IMR-90 (cell line): ENCODE results near the gene ASB1. TPM values are rescaled to one million over a fixed set of nuclear protein-coding genes. Genes with fewer than 3 reads are reported as not detected.

Experiments used
- ATAC-seq: fragments of 200-7000 bp; cut with Tn5 transposase; 2 replicates; pipeline ENCODE4 v1.9.1; 2020; ENCODE audit warnings: low read depth, mild to moderate bottlenecking, moderate library complexity
- BruUV-seq: library from RNA; stranded (reverse); fragments of 400-500 nt; replicated peaks from 2 replicates; lab custom pipeline; 2021; lab: Mats Ljungman, UMichigan
- CTCF ChIA-PET: fragments of 300-600 bp; formaldehyde crosslinking; extraction: SDS; loops from one replicate; lab custom pipeline; 2021; ENCODE audit warnings: antibody characterized with exemption; lab: Yijun Ruan, JAX
- POLR2A ChIA-PET: fragments of 300-600 bp; sonication (Branson Sonifier 250); formaldehyde crosslinking; loops from one replicate; lab custom pipeline; 2022; ENCODE audit warnings: antibody characterized with exemption; ENCODE audit not compliant: unreplicated experiment; lab: Charles Lee
- DNase-seq: peaks from one replicate; pipeline ENCODE4 v3.0.0; 2013
- H2AFZ ChIP-seq: replicated peaks from 2 replicates; pipeline ENCODE3; 2013; ENCODE audit warnings: low read length, mild to moderate bottlenecking; ENCODE audit not compliant: poor library complexity
- H2AK5ac ChIP-seq: 2 replicates; pipeline ENCODE4 v1.6.1; 2013; ENCODE audit warnings: low read depth, low read length, inconsistent platforms
- H2AK9ac ChIP-seq: replicated peaks from 2 replicates; pipeline ENCODE3; 2013; ENCODE audit warnings: mild to moderate bottlenecking, low read depth, low read length, moderate library complexity; ENCODE audit not compliant: poor library complexity
- H2BK120ac ChIP-seq: 2 replicates; pipeline ENCODE4 v1.6.1; 2013; ENCODE audit warnings: low read depth, low read length, inconsistent platforms
- H2BK15ac ChIP-seq: 3 replicates; pipeline ENCODE4 v1.6.1; 2013; ENCODE audit warnings: low read depth, low read length, inconsistent platforms
- H2BK20ac ChIP-seq: 2 replicates; pipeline ENCODE4 v1.6.1; 2013; ENCODE audit warnings: low read depth, mild to moderate bottlenecking, inconsistent platforms, low read length, moderate library complexity
- H2BK5ac ChIP-seq: 2 replicates; pipeline ENCODE4 v1.6.1; 2013; ENCODE audit warnings: mild to moderate bottlenecking, low read depth, low read length, inconsistent platforms; ENCODE audit not compliant: poor library complexity, severe bottlenecking
- H3K14ac ChIP-seq: replicated peaks from 2 replicates; pipeline ENCODE4 v1.6.1; 2013; ENCODE audit warnings: low read depth, low read length, inconsistent platforms
- H3K18ac ChIP-seq: 2 replicates; pipeline ENCODE4 v1.6.1; 2013; ENCODE audit warnings: low read depth, low read length, control low read depth
- H3K23ac ChIP-seq: 2 replicates; pipeline ENCODE4 v1.6.1; 2013; ENCODE audit warnings: low read depth, low read length, inconsistent platforms
- H3K27ac ChIP-seq: 2 replicates; pipeline ENCODE4 v1.5.1; 2013; ENCODE audit warnings: mild to moderate bottlenecking, control low read depth, low read length; ENCODE audit not compliant: insufficient read depth
- H3K27me3 ChIP-seq: 2 replicates; pipeline ENCODE4 v1.6.1; 2013; ENCODE audit warnings: low read length; ENCODE audit not compliant: control insufficient read depth, insufficient read depth
- H3K36me3 ChIP-seq: 2 replicates; pipeline ENCODE4 v1.6.1; 2013; ENCODE audit warnings: low read length, mixed read lengths; ENCODE audit not compliant: control insufficient read depth, insufficient read depth
- H3K4ac ChIP-seq: 2 replicates; pipeline ENCODE4 v1.6.1; 2013; ENCODE audit warnings: low read depth, low read length, inconsistent platforms
- H3K4me1 ChIP-seq: 2 replicates; pipeline ENCODE4 v1.6.1; 2013; ENCODE audit warnings: low read length, mixed read lengths; ENCODE audit not compliant: control insufficient read depth, insufficient read depth
- H3K4me2 ChIP-seq: 2 replicates; pipeline ENCODE4 v1.6.1; 2013; ENCODE audit warnings: low read depth, mild to moderate bottlenecking, control low read depth, low read length, moderate library complexity
- H3K4me3 ChIP-seq: 2 replicates; pipeline ENCODE4 v1.5.1; 2013; ENCODE audit warnings: low read depth, mild to moderate bottlenecking, control low read depth, low read length, moderate library complexity; ENCODE audit not compliant: insufficient read depth
- H3K56ac ChIP-seq: 2 replicates; pipeline ENCODE4 v1.6.1; 2013; ENCODE audit warnings: low read length, inconsistent platforms; ENCODE audit not compliant: insufficient read depth; ENCODE audit errors: extremely low read depth
- H3K79me1 ChIP-seq, 2 experiments: 2 replicates each; pipeline ENCODE4 v1.6.1; 2013; ENCODE audit warnings: low read length in 2 of 2, inconsistent platforms in 1 of 2, low read depth in 1 of 2
- H3K9ac ChIP-seq: 2 replicates; pipeline ENCODE4 v1.6.1; 2013; ENCODE audit warnings: low read depth, low read length, control low read depth
- H3K9me1 ChIP-seq: 2 replicates; pipeline ENCODE4 v1.6.1; 2013; ENCODE audit warnings: low read length, inconsistent platforms; ENCODE audit not compliant: insufficient read depth
- H3K9me3 ChIP-seq: 2 replicates; pipeline ENCODE4 v1.6.1; 2013; ENCODE audit warnings: low read length; ENCODE audit not compliant: control insufficient read depth, insufficient read depth
- H4K20me1 ChIP-seq: 2 replicates; pipeline ENCODE4 v1.6.1; 2013; ENCODE audit warnings: low read length, inconsistent platforms; ENCODE audit not compliant: insufficient read depth
- H4K5ac ChIP-seq: 2 replicates; pipeline ENCODE4 v1.6.1; 2013; ENCODE audit warnings: mild to moderate bottlenecking, low read depth, low read length, control low read depth
- H4K8ac ChIP-seq, 2 experiments: 2 replicates each; pipeline ENCODE4 v1.6.1; 2013; ENCODE audit warnings: low read depth in 2 of 2, low read length in 2 of 2, control low read depth in 1 of 2, inconsistent platforms in 1 of 2
- H4K91ac ChIP-seq: 2 replicates; pipeline ENCODE4 v1.6.1; 2013; ENCODE audit warnings: low read depth, low read length, inconsistent platforms; ENCODE audit not compliant: insufficient read depth
- BHLHE40 ChIP-seq: fragments of 150-350 bp; IDR thresholded peaks from 2 replicates; pipeline ENCODE4 v1.6.1; 2016; ENCODE audit warnings: mild to moderate bottlenecking, low read depth, low read length
- CEBPB ChIP-seq: IDR thresholded peaks from 2 replicates; pipeline ENCODE4 v1.6.1; 2012; ENCODE audit warnings: low read depth, low read length, improper control_type of control experiment
- CHD1 ChIP-seq: IDR thresholded peaks from 2 replicates; pipeline ENCODE4 v1.6.1; 2012; ENCODE audit warnings: low read depth, low read length, improper control_type of control experiment
- FOS ChIP-seq: fragments of 150-350 bp; IDR thresholded peaks from 2 replicates; pipeline ENCODE4 v1.6.1; 2016; ENCODE audit warnings: low read depth, low read length
- MAFK ChIP-seq: IDR thresholded peaks from 2 replicates; pipeline ENCODE4 v1.6.1; 2012; ENCODE audit warnings: low read depth, low read length, improper control_type of control experiment
- MXI1 ChIP-seq: IDR thresholded peaks from 2 replicates; pipeline ENCODE4 v1.6.1; 2012; ENCODE audit warnings: low read depth, mild to moderate bottlenecking, low read length, moderate library complexity, borderline replicate concordance
- RCOR1 ChIP-seq: IDR thresholded peaks from 2 replicates; pipeline ENCODE4 v1.6.1; 2012; ENCODE audit warnings: mild to moderate bottlenecking, low read length, improper control_type of control experiment; ENCODE audit not compliant: insufficient replicate concordance
- RFX5 ChIP-seq: IDR thresholded peaks from 2 replicates; pipeline ENCODE4 v1.8.0; 2012; ENCODE audit warnings: low read depth, mild to moderate bottlenecking, low read length, moderate library complexity
- SMC3 ChIP-seq: fragments of 150-350 bp; IDR thresholded peaks from 2 replicates; pipeline ENCODE4 v1.6.1; 2016; ENCODE audit warnings: low read depth, mild to moderate bottlenecking, antibody characterized with exemption, low read length, moderate library complexity
- WGBS, 2 experiments: methylation state at CpG; one replicate each; pipeline versions ENCODE4 v1.1.5 to v1.1.7; 2013; ENCODE audit warnings: missing lambda C conversion rate in 2 of 2; ENCODE audit not compliant: insufficient read length in 1 of 2; ENCODE audit errors: extremely low coverage in 2 of 2; 5-methylcytosine and 5-hydroxymethylcytosine counted together
- dilution Hi-C: fragments of 300-500 bp; cut with HindIII; formaldehyde crosslinking; loops from one replicate; pipeline ENCODE4 v1.14.3; 2018; ENCODE audit warnings: low sequenced_read_pairs; ENCODE audit not compliant: unreplicated experiment
- in situ Hi-C: fragments of 300-500 bp; cut with MboI; formaldehyde crosslinking; loops from 3 replicates; pipeline ENCODE4 v1.14.3; 2019; ENCODE audit warnings: low sequenced_read_pairs, inconsistent platforms, mixed read lengths
- intact Hi-C: fragments of 100-400 bp; cut with micrococcal nuclease; formaldehyde crosslinking; loops from 2 replicates; pipeline ENCODE4 v1.10.0; 2022
- polyA plus RNA-seq, 3 experiments: library from polyadenylated mRNA; depleted of rRNA; stranded (reverse); fragments of >200 nt; gene quantifications; 2 replicates each; pipeline ENCODE4 v1.2.3, GENCODE V29; 2012; ENCODE audit warnings: low replicate concordance in 1 of 3
- total RNA-seq: library from RNA; depleted of rRNA; stranded (reverse); fragments of >200 nt; gene quantifications from 2 replicates; pipeline ENCODE4 v1.2.3, GENCODE V29; 2012
- TF ChIP-seq, protein P1 (sequence below): fragments of 150-350 bp; IDR thresholded peaks from 2 replicates; pipeline ENCODE4 v1.6.1; 2016; ENCODE audit warnings: low read depth, mild to moderate bottlenecking, low read length, moderate library complexity, borderline replicate concordance

Gene ASB1
- total and polyA plus RNA-seq, 2 of the 4 experiments (the other 2 are of a cell fraction): 23.5 to 37.3 TPM

DNA sequence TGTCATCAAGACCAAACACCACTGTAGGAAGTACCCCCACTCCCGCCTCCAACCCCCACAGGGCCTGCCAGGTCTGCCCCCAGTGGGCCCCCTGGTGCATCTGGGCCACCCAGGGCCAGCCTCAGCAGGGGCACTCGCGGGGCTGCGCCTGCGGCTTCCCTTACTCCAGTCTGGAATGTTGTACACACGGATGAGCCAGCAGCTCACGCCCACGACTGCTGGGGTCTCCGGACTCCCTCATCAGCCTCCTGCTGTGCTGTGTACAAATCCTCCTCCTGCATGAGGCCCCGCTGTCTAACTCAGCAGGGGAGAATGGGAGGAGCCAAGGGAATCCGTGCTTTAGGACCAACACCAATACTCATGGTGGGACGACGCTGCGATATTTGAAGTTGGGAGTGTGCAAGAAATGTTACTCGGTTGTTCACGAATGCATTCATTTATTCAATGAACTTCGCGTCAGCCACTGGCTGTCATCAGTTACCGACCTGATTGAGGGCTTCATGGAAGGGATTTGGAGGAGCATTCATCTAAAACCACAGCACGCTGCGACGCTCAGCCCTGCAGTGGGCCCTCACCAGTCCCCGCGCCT lies 654 bp upstream of the ASB1 start:
- peak overlapping the region; percentile 97 for H3K9ac ChIP-seq
- no TSS peak for BruUV-seq
- H3K27ac ChIP-seq: peak overlapping the region; percentile 99
- TF ChIP-seq MAFK (no peak), SMC3 (no peak), MXI1 (no peak), RFX5 (peak; percentile 72), BHLHE40 (no peak), CEBPB (no peak), CHD1 (peak; percentile 14; the same call in 1 of the 2 replicates), FOS (no peak), RCOR1 (no peak)
- TF ChIP-seq, protein P1, sequence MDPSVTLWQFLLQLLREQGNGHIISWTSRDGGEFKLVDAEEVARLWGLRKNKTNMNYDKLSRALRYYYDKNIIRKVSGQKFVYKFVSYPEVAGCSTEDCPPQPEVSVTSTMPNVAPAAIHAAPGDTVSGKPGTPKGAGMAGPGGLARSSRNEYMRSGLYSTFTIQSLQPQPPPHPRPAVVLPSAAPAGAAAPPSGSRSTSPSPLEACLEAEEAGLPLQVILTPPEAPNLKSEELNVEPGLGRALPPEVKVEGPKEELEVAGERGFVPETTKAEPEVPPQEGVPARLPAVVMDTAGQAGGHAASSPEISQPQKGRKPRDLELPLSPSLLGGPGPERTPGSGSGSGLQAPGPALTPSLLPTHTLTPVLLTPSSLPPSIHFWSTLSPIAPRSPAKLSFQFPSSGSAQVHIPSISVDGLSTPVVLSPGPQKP: no peak
- peak; percentile 68 for DNase-seq
- peak overlapping the region; percentile 73 to 95 for H4K8ac ChIP-seq
- H2AK5ac ChIP-seq: peak overlapping the region; percentile 95
- peak overlapping the region; percentile 78 for H2AK9ac ChIP-seq
- in situ Hi-C loops (no loop called here), dilution Hi-C loops (no loop called here), intact Hi-C loops (no loop called here)
- peak overlapping the region; percentile 8; the same call in 2 of the 3 replicates for H2BK15ac ChIP-seq
- peak overlapping the region; percentile 96 for H3K4me3 ChIP-seq
- H4K5ac ChIP-seq: peak overlapping the region; percentile 65
- peaks cover 8 to 25% of the 10 kb centered on the region in 2 experiments; a peak in 3 of 4 replicates for H3K79me1 ChIP-seq
- H3K4me2 ChIP-seq: peak overlapping the region; percentile 95
- peak overlapping the region; percentile 2; the same call in 1 of the 2 replicates for H2BK20ac ChIP-seq
- H3K4ac ChIP-seq: peak overlapping the region; percentile 84
- H3K23ac ChIP-seq: peak overlapping the region; percentile 90
- peak overlapping the region; percentile 94 for H2AFZ ChIP-seq
- H3K4me1 ChIP-seq: peaks cover 11% of the 10 kb centered on the region
- ChIA-PET CTCF (no interaction called here), POLR2A (no interaction called here)
- H2BK5ac ChIP-seq: peak overlapping the region; percentile 97
- peak overlapping the region; percentile 63 for H2BK120ac ChIP-seq
- H3K36me3 ChIP-seq: peaks cover 6% of the 10 kb centered on the region
- H4K20me1 ChIP-seq: no peaks in the 10 kb centered on the region
- H3K9me1 ChIP-seq: peaks cover 9% of the 10 kb centered on the region
- no peaks in the 10 kb centered on the region for H3K27me3 ChIP-seq
- H4K91ac ChIP-seq: peak overlapping the region; percentile 67
- H3K56ac ChIP-seq: peak overlapping the region; percentile 55
- peak overlapping the region; percentile 56 for H3K14ac ChIP-seq
- ATAC-seq: peak; percentile 40
- 2% methylated on average over 10 of the region's 24 CpGs; no CpG with 5 or more reads in 1 of the 2 experiments for WGBS, 2 experiments
- 0 out of 2 replicates have a peak, but pooled peaks cover 4% of the 10 kb centered on the region for H3K9me3 ChIP-seq
- peak overlapping the region; percentile 34; the same call in 1 of the 2 replicates for H3K18ac ChIP-seq
